IPS-15b (cell line): ENCODE measurements around the gene CRYGN.

Experiments used
- H3K27me3 ChIP-seq: one replicate; pipeline ENCODE4 v1.6.1; 2013; ENCODE audit warnings: low read length; ENCODE audit not compliant: control insufficient read depth, insufficient read depth
- H3K36me3 ChIP-seq: one replicate; pipeline ENCODE4 v1.6.1; 2013; ENCODE audit warnings: low read length; ENCODE audit not compliant: control insufficient read depth, insufficient read depth
- H3K4me1 ChIP-seq: one replicate; pipeline ENCODE4 v1.6.1; 2013; ENCODE audit warnings: mild to moderate bottlenecking, low read length; ENCODE audit not compliant: control insufficient read depth, insufficient read depth
- H3K4me3 ChIP-seq: one replicate; pipeline ENCODE4 v1.5.1; 2013; ENCODE audit warnings: low read depth, low read length
- H3K9ac ChIP-seq: one replicate; pipeline ENCODE4 v1.6.1; 2013; ENCODE audit warnings: low read depth, mild to moderate bottlenecking, low read length
- H3K9me3 ChIP-seq: one replicate; pipeline ENCODE4 v1.6.1; 2013; ENCODE audit warnings: mild to moderate bottlenecking, low read length; ENCODE audit not compliant: control insufficient read depth, insufficient read depth

The CRYGN gene

DNA sequence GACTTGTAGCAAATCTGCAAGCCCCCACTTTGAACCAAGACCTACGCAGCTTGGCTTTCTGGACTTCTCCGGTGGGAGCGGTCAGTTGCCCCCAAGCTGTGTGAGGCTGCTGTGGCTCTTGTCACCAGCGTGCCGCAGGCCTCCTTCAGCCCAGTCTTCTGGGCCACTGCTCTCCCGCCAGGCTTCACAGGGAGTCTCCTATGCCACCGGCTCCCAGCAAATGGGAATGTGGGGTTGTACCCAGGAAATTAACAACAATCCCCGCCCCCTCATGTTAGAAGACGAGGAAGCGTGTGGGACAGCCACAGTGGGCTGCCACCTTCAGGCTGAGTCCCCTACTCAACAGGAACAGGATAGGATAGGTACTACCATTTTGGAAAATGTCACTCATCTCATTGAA is 34.4 kb downstream of the CRYGN start:
- no peak overlapping the region for H3K4me3 ChIP-seq
- no peak overlapping the region for H3K9ac ChIP-seq
- H3K36me3 ChIP-seq: no peaks in the 10 kb centered on the region
- H3K4me1 ChIP-seq: peaks cover 4% of the 10 kb centered on the region
- H3K27me3 ChIP-seq: peaks cover 7% of the 10 kb centered on the region
- no peaks in the 10 kb centered on the region for H3K9me3 ChIP-seq

DNA sequence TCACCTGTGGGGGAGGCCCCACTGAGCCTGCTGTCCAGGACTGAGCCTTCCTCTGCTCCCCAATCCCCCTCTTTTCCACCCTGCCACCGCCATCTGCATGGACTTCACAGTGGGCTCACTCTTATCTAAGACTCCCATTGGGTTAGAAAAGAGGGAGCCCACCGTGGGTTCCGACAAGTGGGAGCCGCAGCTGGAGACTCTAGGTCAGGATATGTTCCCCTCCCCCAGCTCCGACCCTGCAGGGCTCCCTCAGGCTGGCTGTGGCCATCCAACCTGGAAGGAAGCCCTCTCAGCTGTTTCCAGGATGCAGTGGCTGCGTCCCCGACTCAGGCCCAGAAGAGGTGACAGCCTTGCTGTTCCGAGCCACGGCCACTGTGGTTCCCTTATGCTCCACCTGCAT is 34.9 kb downstream of the CRYGN start:
- Histone ChIP-seq H3K36me3 (no peaks in the 10 kb centered on the region), H3K4me3 (no peak overlapping the region), H3K4me1 (peaks cover 4% of the 10 kb centered on the region), H3K9me3 (no peaks in the 10 kb centered on the region), H3K9ac (no peak overlapping the region), H3K27me3 (peaks cover 7% of the 10 kb centered on the region)

DNA sequence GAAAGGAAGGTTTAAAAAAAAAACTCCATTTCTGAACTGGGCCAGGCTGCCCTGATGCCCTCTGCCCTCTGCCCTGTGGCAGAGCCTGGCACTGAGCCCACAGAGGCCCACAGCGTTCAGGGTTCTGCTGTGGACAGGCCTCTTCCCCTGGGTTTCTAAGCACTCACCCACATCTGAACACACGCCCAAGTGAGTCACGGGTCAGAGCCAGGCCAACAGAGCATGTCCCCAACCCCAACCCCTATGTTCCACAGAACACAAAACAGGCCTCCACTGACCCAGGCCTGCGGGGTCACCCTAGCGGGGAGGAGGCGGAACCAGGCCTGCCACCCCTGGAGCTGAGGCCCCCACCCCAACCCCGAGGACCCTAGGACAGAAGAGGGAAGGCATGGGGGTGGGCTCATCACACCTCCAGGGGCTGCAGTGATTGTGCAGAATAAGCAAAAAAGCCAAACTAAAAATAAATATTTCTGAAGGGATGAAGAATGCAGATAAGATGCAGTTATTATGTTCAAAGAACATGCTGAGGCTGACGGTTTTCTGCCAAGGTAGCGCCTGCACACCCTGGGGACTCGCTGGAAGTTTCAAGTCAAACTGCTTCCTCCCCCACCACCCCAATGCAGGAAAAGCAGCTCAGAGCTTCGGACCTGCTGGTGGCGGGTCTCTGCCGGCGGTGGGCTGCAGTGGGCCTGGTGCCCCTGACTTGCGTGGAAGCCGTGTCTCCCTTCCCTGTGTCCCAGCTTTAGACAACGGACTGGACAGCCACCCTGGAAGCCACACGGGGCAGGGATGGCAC is 35.5 kb downstream of the CRYGN start:
- no peaks in the 10 kb centered on the region for H3K36me3 ChIP-seq
- no peak overlapping the region for H3K4me3 ChIP-seq
- H3K27me3 ChIP-seq: peaks cover 7% of the 10 kb centered on the region
- H3K9me3 ChIP-seq: no peaks in the 10 kb centered on the region
- H3K4me1 ChIP-seq: peaks cover 4% of the 10 kb centered on the region
- no peak overlapping the region for H3K9ac ChIP-seq

DNA sequence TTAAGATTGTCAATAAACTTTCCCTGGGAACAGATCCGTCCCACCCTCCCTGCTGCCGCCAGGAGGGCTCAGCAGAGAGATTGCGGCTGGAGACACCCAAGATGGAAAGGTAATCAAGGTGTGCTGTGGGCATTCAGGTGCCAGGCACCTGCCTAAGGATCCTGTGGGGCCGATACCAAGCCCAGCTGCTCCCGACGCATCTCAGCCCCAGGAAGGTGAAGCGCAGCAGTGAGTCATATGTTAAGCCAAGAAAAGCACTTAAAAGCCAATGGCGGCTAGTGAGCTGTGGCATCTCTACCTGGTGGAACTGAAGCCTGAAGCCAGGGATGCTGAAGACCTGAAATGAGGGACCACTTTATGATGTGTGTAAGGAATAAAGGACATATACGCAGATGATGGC is 36.2 kb downstream of the CRYGN start:
- Histone ChIP-seq H3K9ac (no peak overlapping the region), H3K9me3 (no peaks in the 10 kb centered on the region), H3K27me3 (peaks cover 5% of the 10 kb centered on the region), H3K36me3 (no peaks in the 10 kb centered on the region), H3K4me1 (peaks cover 2% of the 10 kb centered on the region), H3K4me3 (no peak overlapping the region)

DNA sequence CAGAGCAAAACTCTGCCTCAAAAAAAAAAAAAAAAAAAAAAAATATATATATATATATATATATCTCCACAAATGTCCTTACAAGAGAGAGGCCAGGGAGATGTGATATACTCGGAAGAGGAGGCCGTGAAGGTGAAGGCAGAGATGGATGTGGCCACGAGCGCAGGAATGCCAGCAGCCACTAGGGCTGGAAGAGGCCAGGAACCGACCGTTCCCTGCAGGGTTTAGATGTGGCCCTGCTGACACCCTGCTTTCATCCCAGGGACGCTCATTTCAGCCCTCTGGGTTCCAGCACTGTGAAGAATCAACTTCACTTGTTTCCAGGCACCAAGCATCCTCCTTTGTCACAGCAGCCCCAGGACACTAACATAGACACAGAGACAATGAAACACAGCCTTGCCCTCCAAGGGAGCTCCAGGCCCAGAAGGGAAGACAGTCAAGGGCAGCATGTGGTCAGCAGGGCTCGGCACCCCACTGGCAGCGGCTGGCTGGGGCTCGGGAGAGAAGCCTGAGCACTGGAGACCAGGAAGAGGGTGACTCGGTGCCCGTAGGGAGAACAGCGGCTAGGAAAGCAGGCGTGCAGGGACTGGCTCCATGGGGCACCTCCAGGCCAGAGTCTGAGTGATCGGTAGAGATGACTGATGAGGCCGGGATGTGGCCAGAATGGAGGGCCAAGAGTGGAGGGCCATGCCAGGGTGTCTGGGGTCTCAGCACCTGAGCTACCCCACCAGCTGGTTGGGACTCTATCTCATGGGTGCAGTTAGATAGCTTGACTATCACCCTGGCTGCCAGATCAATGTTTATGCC is 37.7 kb downstream of the CRYGN start:
- H3K36me3 ChIP-seq: no peaks in the 10 kb centered on the region
- H3K27me3 ChIP-seq: no peaks in the 10 kb centered on the region
- no peak overlapping the region for H3K9ac ChIP-seq
- no peaks in the 10 kb centered on the region for H3K9me3 ChIP-seq
- no peak overlapping the region for H3K4me3 ChIP-seq
- H3K4me1 ChIP-seq: no peaks in the 10 kb centered on the region

DNA sequence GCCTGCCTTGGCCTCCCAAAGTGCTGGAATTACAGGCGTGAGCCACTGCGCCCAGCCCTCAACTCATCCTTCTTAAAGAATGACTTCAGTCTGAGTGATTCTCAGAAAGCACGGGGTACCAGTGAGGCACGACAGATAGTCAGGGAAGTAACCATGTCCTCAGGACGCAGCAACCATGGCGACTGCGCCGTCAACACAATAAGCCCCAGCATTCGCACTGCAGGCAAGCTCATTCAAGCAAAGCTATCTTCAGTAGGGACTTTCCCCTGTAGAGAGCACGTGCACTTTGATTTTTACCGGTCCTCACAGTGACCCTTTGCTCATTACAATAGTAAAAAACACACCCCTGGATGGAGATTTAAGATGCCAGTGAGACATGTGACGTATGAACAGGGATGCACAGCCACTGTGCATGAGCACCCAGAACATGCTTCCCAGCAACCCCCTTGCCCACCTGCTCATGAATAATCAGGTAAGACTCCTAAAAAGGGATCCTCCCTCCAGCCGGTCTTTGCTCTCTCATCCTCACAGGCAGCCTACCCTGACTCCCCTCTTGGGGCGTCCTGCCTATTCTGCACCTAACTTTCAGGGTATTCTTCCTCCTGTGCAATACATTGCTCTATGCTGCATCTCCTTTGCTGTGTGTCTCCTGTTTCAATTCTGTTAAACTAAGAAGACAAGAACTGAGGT is 39.2 kb downstream of the CRYGN start:
- H3K4me1 ChIP-seq: no peaks in the 10 kb centered on the region
- H3K9me3 ChIP-seq: no peaks in the 10 kb centered on the region
- no peaks in the 10 kb centered on the region for H3K36me3 ChIP-seq
- H3K9ac ChIP-seq: no peak overlapping the region
- H3K27me3 ChIP-seq: no peaks in the 10 kb centered on the region
- H3K4me3 ChIP-seq: no peak overlapping the region

DNA sequence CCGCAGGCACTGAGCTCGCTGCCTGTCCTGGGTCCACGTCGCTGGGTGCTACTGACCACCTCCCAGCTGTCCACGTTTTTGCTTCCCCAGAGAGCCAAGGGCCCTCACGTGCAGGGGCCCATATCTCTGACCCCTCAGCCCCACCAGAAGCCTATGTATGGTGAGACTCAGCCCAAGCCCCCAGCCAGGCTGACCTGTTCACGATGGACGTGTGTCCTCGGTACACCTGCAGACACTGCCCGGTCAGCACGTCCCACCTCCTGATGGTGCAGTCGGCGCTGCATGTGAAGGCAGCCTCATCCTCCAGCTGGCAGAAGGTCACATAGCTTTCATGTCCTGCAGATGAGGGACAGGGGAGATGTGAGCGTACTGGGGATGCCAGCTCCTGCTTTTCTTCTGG is 40.0 kb downstream of the CRYGN start:
- H3K4me3 ChIP-seq: no peak overlapping the region
- no peaks in the 10 kb centered on the region for H3K9me3 ChIP-seq
- H3K27me3 ChIP-seq: no peaks in the 10 kb centered on the region
- H3K36me3 ChIP-seq: no peaks in the 10 kb centered on the region
- H3K9ac ChIP-seq: no peak overlapping the region
- no peaks in the 10 kb centered on the region for H3K4me1 ChIP-seq

DNA sequence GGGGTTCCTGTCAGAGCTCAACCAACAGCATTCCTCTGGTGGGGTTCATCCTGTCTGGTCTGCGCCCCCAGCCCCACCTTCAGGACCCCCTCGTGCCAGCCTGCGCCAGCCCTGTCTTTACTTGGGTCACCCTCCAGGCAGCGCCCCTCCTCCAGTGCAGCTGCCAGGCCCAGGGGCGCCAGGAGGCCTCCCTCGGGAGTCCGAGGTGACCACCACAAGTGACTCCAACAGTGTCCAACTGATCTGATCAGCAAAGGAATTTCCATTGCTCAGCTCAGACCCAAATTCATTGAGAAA is 40.7 kb downstream of the CRYGN start:
- H3K4me3 ChIP-seq: no peak overlapping the region
- no peak overlapping the region for H3K9ac ChIP-seq
- H3K9me3 ChIP-seq: no peaks in the 10 kb centered on the region
- no peaks in the 10 kb centered on the region for H3K36me3 ChIP-seq
- H3K4me1 ChIP-seq: no peaks in the 10 kb centered on the region
- no peaks in the 10 kb centered on the region for H3K27me3 ChIP-seq

DNA sequence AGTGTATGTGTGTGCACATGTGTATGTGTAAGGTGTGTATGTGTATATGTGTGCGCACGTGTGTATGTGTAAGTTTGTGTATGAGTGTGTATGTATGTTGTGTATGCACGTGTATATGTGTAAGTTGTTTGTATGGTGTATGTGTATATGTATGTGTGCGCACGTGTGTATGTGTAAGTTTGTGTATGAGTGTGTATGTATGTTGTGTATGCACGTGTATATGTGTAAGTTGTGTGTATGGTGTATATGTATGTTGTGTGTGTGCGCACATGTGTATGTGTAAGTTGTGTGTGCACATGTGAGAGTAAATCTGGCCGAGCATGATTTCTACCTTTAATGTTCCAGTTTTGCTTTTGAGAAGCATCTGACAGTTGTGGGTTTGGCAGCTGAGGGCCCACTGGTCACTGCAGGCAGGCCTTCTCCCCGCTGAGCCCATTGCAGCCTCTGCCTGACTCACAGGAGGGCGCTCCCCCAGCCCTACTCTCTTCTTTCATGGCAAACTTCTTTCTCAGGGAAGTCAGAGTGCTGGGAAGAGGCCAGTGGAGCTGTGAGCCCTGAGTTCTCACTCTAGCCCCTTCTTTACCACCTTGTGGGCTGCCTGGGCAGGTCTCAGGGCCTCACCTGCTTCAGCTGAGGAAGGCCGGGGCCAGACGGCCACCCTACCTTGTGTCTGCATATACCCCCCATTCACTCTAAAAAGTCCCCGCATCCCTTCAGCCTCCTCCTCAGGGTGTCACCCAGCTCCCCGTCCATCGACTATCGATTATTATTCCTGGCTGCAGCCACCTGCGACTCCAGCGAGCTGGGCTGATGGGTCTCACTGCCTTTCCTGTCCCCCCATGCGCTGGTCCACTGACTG is 41.3 kb downstream of the CRYGN start:
- no peaks in the 10 kb centered on the region for H3K36me3 ChIP-seq
- H3K4me3 ChIP-seq: no peak overlapping the region
- no peaks in the 10 kb centered on the region for H3K9me3 ChIP-seq
- no peak overlapping the region for H3K9ac ChIP-seq
- H3K27me3 ChIP-seq: no peaks in the 10 kb centered on the region
- H3K4me1 ChIP-seq: no peaks in the 10 kb centered on the region

DNA sequence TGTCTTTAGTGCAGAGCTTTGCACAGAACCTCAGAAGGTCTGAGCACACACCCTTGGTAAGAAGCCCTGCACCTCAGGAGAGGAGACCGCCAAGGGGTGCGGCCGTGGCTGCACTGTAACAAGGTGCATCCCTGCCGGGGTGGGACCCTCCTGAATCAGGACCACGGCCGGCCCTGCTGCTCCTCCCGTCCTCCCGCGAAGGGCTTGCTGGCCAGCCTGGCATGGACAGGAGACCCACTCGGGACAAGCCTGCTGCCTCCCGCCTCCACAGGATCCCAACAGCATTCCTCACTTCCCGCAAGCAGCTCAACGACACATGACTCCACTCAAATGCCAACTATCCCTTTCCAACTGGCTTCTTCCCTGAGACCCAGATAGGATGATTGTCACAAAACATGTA is 42.9 kb downstream of the CRYGN start:
- Histone ChIP-seq H3K9ac (no peak overlapping the region), H3K4me3 (no peak overlapping the region), H3K9me3 (no peaks in the 10 kb centered on the region), H3K36me3 (no peaks in the 10 kb centered on the region), H3K4me1 (no peaks in the 10 kb centered on the region), H3K27me3 (no peaks in the 10 kb centered on the region)

DNA sequence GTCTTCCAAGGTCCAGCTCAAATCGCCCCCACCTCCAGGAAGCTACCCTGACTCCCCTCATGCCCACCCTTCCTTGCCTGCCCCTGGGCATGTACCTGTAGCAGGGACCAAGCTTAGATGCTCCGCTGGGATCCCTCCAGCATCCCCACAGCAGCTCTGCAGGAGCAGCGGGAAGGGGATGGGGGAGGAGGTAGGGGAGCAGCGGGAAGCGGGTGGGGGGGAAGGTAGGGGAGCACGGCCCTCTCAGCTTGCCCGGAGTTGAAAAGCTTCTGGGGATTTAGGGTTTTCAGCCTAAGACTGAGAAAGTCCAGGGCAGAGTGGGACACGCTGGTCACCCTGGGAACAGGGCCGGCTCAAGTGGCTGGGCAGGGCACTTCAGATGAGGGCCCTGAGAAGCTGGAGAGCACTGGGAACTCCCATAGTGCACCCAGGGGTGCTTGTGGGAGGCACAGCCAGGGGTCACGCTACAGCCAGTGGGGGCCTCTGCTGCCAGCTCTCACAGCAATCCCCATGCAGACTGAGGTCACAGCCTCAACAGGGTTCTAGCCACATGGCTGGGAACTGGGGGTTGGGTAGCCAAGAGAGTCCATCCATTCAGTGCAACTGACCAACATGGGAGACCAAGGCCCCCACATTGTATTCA is 43.5 kb downstream of the CRYGN start:
- no peaks in the 10 kb centered on the region for H3K27me3 ChIP-seq
- no peaks in the 10 kb centered on the region for H3K36me3 ChIP-seq
- no peaks in the 10 kb centered on the region for H3K9me3 ChIP-seq
- no peak overlapping the region for H3K9ac ChIP-seq
- H3K4me3 ChIP-seq: no peak overlapping the region
- no peaks in the 10 kb centered on the region for H3K4me1 ChIP-seq
